Osteocyte (in vitro differentiated cells): Measurements from ENCODE around the gene APOA1. TPM values are rescaled to one million over a fixed set of nuclear protein-coding genes. Genes with fewer than 3 reads are reported as not detected.

Experiments
- DNase-seq: peaks from one replicate; pipeline ENCODE4 v3.0.0; 2021; ENCODE audit warnings: mixed read lengths; ENCODE audit not compliant: unreplicated experiment; ENCODE audit errors: extremely low spot score
- H3K27ac Mint-ChIP-seq: one replicate; pipeline ENCODE4 v1.8.0; 2021; ENCODE audit warnings: mild to moderate bottlenecking, mixed read lengths; ENCODE audit not compliant: unreplicated experiment
- H3K27me3 Mint-ChIP-seq: one replicate; pipeline ENCODE4 v1.8.0; 2021; ENCODE audit warnings: mixed read lengths; ENCODE audit not compliant: unreplicated experiment
- H3K36me3 Mint-ChIP-seq: one replicate; pipeline ENCODE4 v1.8.0; 2021; ENCODE audit warnings: mixed read lengths; ENCODE audit not compliant: unreplicated experiment
- H3K4me1 Mint-ChIP-seq: one replicate; pipeline ENCODE4 v1.8.0; 2021; ENCODE audit warnings: mixed read lengths; ENCODE audit not compliant: unreplicated experiment
- H3K4me3 Mint-ChIP-seq: one replicate; pipeline ENCODE4 v1.8.0; 2021; ENCODE audit warnings: mild to moderate bottlenecking, moderate library complexity, mixed read lengths; ENCODE audit not compliant: unreplicated experiment
- H3K9me3 Mint-ChIP-seq: one replicate; pipeline ENCODE4 v1.8.0; 2021; ENCODE audit warnings: mixed read lengths; ENCODE audit not compliant: unreplicated experiment
- total RNA-seq: library from RNA; stranded (reverse); gene quantifications from 2 replicates; pipeline ENCODE4 v1.2.1, GENCODE V29; 2021
- TF ChIP-seq, protein P1 (sequence below): fragments of 200-600 bp; sonication (generic); IDR thresholded peaks from 2 replicates; pipeline ENCODE4 v1.5.0; 2021; ENCODE audit warnings: antibody characterized with exemption, mild to moderate bottlenecking, moderate library complexity

The APOA1 gene
- total RNA-seq, 1 donor from 2014 or later = not detected

DNA sequence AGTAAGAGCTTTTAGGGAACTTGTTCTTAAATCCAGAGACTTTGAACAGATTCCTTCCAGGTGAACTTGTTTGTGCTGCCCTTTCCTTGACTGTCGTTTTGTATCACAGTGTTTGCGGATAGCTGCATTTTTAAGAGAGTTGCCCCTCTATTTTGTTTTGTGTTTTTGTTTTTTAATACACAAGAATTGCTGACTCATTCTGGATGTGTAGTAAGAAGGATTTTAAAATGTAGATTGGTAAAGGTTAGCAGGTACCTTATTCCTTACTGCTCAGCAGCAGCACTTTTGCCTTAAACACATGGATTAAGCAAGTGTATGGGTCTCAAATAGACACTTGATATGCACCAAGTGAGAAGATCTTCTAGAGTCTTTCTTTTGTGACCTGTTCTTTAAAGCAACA, 36.8 kb downstream of the APOA1 start:
- Mint-ChIP-seq H3K27ac (no peak overlapping the region), H3K9me3 (no peaks in the 10 kb centered on the region), H3K4me1 (no peaks in the 10 kb centered on the region), H3K27me3 (peaks cover 39% of the 10 kb centered on the region), H3K4me3 (no peak overlapping the region), H3K36me3 (no peaks in the 10 kb centered on the region)
- no peak for DNase-seq
- TF ChIP-seq, protein P1, sequence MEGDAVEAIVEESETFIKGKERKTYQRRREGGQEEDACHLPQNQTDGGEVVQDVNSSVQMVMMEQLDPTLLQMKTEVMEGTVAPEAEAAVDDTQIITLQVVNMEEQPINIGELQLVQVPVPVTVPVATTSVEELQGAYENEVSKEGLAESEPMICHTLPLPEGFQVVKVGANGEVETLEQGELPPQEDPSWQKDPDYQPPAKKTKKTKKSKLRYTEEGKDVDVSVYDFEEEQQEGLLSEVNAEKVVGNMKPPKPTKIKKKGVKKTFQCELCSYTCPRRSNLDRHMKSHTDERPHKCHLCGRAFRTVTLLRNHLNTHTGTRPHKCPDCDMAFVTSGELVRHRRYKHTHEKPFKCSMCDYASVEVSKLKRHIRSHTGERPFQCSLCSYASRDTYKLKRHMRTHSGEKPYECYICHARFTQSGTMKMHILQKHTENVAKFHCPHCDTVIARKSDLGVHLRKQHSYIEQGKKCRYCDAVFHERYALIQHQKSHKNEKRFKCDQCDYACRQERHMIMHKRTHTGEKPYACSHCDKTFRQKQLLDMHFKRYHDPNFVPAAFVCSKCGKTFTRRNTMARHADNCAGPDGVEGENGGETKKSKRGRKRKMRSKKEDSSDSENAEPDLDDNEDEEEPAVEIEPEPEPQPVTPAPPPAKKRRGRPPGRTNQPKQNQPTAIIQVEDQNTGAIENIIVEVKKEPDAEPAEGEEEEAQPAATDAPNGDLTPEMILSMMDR = no peak

DNA sequence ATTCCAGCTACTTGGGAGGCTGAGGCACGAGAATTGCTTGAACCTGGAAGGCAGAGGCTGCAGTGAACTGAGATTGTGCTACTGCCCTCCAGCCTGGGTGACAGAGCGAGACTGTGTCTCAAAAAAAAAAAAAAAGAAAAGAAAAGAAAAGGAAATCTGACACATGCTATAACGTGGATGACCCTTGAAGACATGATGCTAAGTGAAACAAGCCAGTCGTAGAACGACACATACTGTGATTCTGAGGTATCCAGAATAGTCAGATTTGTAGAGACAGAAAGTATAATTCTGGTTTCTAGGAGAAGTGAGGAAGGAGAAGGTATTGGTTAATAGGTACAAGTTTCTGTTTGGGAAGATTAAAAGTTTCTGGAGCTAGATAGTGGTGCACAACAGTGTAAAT, 39.1 kb downstream of the APOA1 start:
- DNase-seq = no peak
- Mint-ChIP-seq H3K9me3 (no peaks in the 10 kb centered on the region), H3K4me3 (no peak overlapping the region), H3K4me1 (no peaks in the 10 kb centered on the region), H3K27ac (no peak overlapping the region), H3K27me3 (peaks cover 33% of the 10 kb centered on the region), H3K36me3 (no peaks in the 10 kb centered on the region)
- TF ChIP-seq, protein P1 = no peak

DNA sequence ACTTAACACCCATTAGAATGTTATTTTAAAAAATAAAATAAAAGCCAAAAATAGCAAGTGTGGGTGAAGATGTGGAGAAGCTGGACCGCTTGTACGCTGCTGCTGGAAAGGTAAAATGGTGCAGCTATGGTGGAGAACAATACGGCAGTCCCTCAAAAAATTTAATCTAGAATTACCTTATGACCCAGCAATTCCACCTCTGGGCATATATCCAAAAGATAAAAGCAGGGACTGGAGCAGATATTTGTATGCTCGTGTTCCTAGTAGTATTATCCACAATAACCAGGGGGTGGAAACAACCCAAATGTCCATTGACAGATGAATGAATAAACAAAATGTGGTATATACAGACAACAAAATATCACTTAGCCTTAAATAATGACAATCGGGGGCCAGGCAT, 39.6 kb downstream of the APOA1 start:
- H3K4me1 Mint-ChIP-seq = no peaks in the 10 kb centered on the region
- H3K27ac Mint-ChIP-seq = no peak overlapping the region
- TF ChIP-seq, protein P1 = no peak
- DNase-seq = no peak
- no peaks in the 10 kb centered on the region for H3K9me3 Mint-ChIP-seq
- H3K36me3 Mint-ChIP-seq = no peaks in the 10 kb centered on the region
- H3K27me3 Mint-ChIP-seq = peaks cover 31% of the 10 kb centered on the region
- no peak overlapping the region for H3K4me3 Mint-ChIP-seq

DNA sequence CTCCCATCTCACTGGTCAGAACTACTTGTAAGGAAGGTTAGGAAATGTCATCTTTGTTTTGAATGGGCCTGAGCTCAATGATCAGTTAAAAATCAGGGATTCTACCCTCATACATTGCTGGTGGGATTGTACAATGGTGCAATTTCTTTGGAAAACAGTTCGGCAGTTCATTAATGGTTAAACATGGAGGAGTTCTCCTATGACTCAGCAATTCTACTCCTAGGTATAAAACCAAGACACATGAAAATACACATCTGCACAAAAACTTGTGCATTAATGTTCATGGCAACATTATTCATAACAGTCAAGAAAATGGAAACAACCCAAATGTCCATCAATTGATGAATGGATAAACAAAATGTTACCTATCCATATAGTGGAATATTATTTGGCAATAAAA, 40.9 kb downstream of the APOA1 start:
- TF ChIP-seq, protein P1 = no peak
- DNase-seq = no peak
- H3K4me1 Mint-ChIP-seq = no peaks in the 10 kb centered on the region
- H3K36me3 Mint-ChIP-seq = no peaks in the 10 kb centered on the region
- no peak overlapping the region for H3K27ac Mint-ChIP-seq
- no peak overlapping the region for H3K4me3 Mint-ChIP-seq
- no peaks in the 10 kb centered on the region for H3K9me3 Mint-ChIP-seq
- peaks cover 23% of the 10 kb centered on the region for H3K27me3 Mint-ChIP-seq

DNA sequence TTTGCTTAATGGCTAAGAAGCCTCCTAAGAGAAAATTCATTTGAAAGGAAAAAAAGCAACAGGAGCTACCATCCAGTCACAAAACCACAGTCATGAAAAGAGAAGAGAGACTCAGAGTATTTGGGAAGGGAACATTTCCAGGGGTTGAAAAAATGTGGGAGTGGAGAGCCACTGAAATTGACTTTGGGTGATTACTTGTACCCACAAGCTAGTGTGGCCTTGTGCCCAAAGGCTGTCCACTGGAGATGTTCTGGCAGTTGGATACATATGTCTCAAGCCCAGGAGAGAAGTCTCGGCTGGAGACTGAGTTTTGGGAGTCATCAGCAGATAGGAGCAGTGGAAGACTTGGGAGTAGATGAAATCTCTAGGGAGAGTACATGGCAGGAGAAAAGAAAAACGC, 42.6 kb downstream of the APOA1 start:
- Mint-ChIP-seq H3K36me3 (no peaks in the 10 kb centered on the region), H3K9me3 (no peaks in the 10 kb centered on the region), H3K27me3 (peaks cover 14% of the 10 kb centered on the region), H3K27ac (no peak overlapping the region), H3K4me3 (no peak overlapping the region), H3K4me1 (no peaks in the 10 kb centered on the region)
- TF ChIP-seq, protein P1 = no peak
- no peak for DNase-seq
